GM19023 (cell line): ENCODE data around the gene NMNAT2.
"Not testable (repeated sequence)": the region's sequence is repeated elsewhere in the genome, so short reads cannot be mapped to it uniquely, and the experiment has no call there.

ENCODE experiments used
- ATAC-seq: cut with Tn5 transposase; IDR thresholded peaks from one replicate; pipeline ENCODE4 v1.9.1; 2021; ENCODE audit warnings: mild to moderate bottlenecking, moderate library complexity; ENCODE audit not compliant: unreplicated experiment

Gene NMNAT2

GRCh38 chr1:183417772-183418491 is at the start of gene NMNAT2:
TSS of gene NMNAT2 (minus strand) at chr1:183418380. CDS start at chr1:183418267, 113 bp downstream.
- ATAC-seq: no peak

GRCh38 chr1:183467687-183468086 is 49.5 kb upstream of the NMNAT2 start:
- no peak for ATAC-seq

- no peak for ATAC-seq
Observed at GRCh38 chr1:183466781-183467180, 48.6 kb upstream of the NMNAT2 start.

- ATAC-seq: no peak
Observed at GRCh38 chr1:183463566-183463965, 45.4 kb upstream of the NMNAT2 start.

- ATAC-seq: no peak
Observed at GRCh38 chr1:183461350-183461749, 43.2 kb upstream of the NMNAT2 start.

GRCh38 chr1:183460596-183460995 is 42.4 kb upstream of the NMNAT2 start:
- ATAC-seq: no peak

GRCh38 chr1:183457449-183457848 is 39.3 kb upstream of the NMNAT2 start:
- ATAC-seq: no peak

- ATAC-seq: no peak
Observed at GRCh38 chr1:183456826-183457225, 38.6 kb upstream of the NMNAT2 start.

GRCh38 chr1:183454377-183454776 is 36.2 kb upstream of the NMNAT2 start:
- no peak for ATAC-seq

- ATAC-seq: no peak
Observed at GRCh38 chr1:183450093-183450492, 31.9 kb upstream of the NMNAT2 start.

- no peak for ATAC-seq
Observed at GRCh38 chr1:183449223-183449770, 31.1 kb upstream of the NMNAT2 start.

GRCh38 chr1:183444243-183444642 is 26.1 kb upstream of the NMNAT2 start:
- no peak for ATAC-seq

GRCh38 chr1:183443466-183443865 is 25.3 kb upstream of the NMNAT2 start:
- no peak for ATAC-seq

GRCh38 chr1:183443011-183443410 is 24.8 kb upstream of the NMNAT2 start:
- ATAC-seq: no peak

GRCh38 chr1:183438060-183438459 is 19.9 kb upstream of the NMNAT2 start:
- ATAC-seq: no peak

GRCh38 chr1:183435497-183435896 is 17.3 kb upstream of the NMNAT2 start:
- ATAC-seq: no peak

GRCh38 chr1:183433703-183434102 is 15.5 kb upstream of the NMNAT2 start:
- no peak for ATAC-seq

GRCh38 chr1:183432548-183432875 is 14.3 kb upstream of the NMNAT2 start:
- ATAC-seq: no peak

- ATAC-seq: no peak
Observed at GRCh38 chr1:183431840-183432547, 13.8 kb upstream of the NMNAT2 start.

GRCh38 chr1:183427591-183427990 is 9.4 kb upstream of the NMNAT2 start:
- ATAC-seq: not testable (repeated sequence)

GRCh38 chr1:183424691-183425090 is 6.5 kb upstream of the NMNAT2 start:
- ATAC-seq: no peak

GRCh38 chr1:183423541-183423940 is 5.4 kb upstream of the NMNAT2 start:
- ATAC-seq: no peak
